Immature natural killer cell (primary cell): ENCODE data around the gene JAK1. TPM values are rescaled to one million over a fixed set of nuclear protein-coding genes. Genes with fewer than 3 reads are reported as not detected.
"Not testable (repeated sequence)": the region's sequence is repeated elsewhere in the genome, so short reads cannot be mapped to it uniquely, and the experiment has no call there.

Experiments
- DNase-seq, 3 donors: peaks; one replicate each; pipeline ENCODE4 v3.0.0; 2022; ENCODE audit warnings: mixed read lengths in 1 of 3
- H3K27ac Mint-ChIP-seq, 6 donors: one replicate each; pipeline ENCODE4 v1.8.0; 2020; ENCODE audit warnings: mixed read lengths in 6 of 6, mild to moderate bottlenecking in 5 of 6, inconsistent platforms in 4 of 6, moderate library complexity in 3 of 6
- H3K27me3 Mint-ChIP-seq, 3 donors: one replicate each; pipeline ENCODE4 v1.8.0; 2020 to 2021; ENCODE audit warnings: low read depth in 3 of 3, mild to moderate bottlenecking in 3 of 3, mixed read lengths in 3 of 3, moderate library complexity in 3 of 3, inconsistent platforms in 1 of 3
- H3K36me3 Mint-ChIP-seq, 3 donors: one replicate each; pipeline ENCODE4 v1.8.0; 2020; ENCODE audit warnings: mixed read lengths in 3 of 3, inconsistent platforms in 2 of 3, mild to moderate bottlenecking in 2 of 3
- H3K4me1 Mint-ChIP-seq, 2 donors: one replicate each; pipeline ENCODE4 v1.8.0; 2020; ENCODE audit warnings: inconsistent platforms in 2 of 2, mild to moderate bottlenecking in 2 of 2, mixed read lengths in 2 of 2, moderate library complexity in 1 of 2
- H3K4me3 Mint-ChIP-seq, 5 donors: one replicate each; pipeline ENCODE4 v1.8.0; 2020; ENCODE audit warnings: mild to moderate bottlenecking in 5 of 5, mixed read lengths in 5 of 5, inconsistent platforms in 3 of 5, moderate library complexity in 3 of 5
- H3K9me3 Mint-ChIP-seq, 6 donors: one replicate each; pipeline ENCODE4 v1.8.0; 2020; ENCODE audit warnings: mild to moderate bottlenecking in 6 of 6, mixed read lengths in 6 of 6, inconsistent platforms in 4 of 6, moderate library complexity in 3 of 6
- polyA plus RNA-seq, 3 donors: library from polyadenylated mRNA; unstranded; fragments of 300-500 nt; fragmentation: Illumina TruSeq; gene quantifications; one replicate each; pipeline ENCODE4 v1.2.3, GENCODE V29; 2021

The JAK1 gene
- polyA plus RNA-seq, 3 donors from 2014 or later: 265 to 734 (median 416) TPM

DNA sequence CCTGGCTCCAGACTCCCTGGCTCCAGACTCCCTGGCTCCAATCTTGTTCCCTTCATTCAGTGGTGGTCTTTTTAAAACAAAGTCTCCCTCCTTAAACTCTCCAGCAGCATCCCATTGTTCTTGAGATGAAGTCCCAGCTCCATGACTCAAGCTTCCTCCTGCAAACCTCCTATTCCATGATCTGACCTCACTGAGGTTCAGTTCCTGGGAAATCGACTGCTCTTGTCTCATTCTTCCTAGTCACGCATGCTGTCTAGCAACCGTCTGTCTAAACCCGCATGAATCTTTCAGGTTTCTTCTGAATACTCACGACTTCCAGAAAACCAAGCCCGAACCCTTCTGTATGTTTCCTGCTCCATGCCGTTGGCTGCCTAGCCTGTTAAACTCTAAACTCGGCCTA, 129.5 kb downstream of the JAK1 start:
- H3K4me3 Mint-ChIP-seq: no peak overlapping the region
- peaks cover 44 to 67% (median 49%) of the 10 kb centered on the region in 3 donors for H3K36me3 Mint-ChIP-seq
- H3K27ac Mint-ChIP-seq: peak overlapping the region; percentile 10 to 76 (median 48)

GRCh38 chr1:64834734-64835133, 131.6 kb downstream of the JAK1 start:
- H3K4me1 Mint-ChIP-seq: peaks cover under 1 to 1% of the 10 kb centered on the region in 2 donors
- H3K9me3 Mint-ChIP-seq: no peaks in the 10 kb centered on the region
- peaks cover 33 to 60% (median 39%) of the 10 kb centered on the region in 3 donors for H3K36me3 Mint-ChIP-seq
- peaks cover 0 to 34% (median 22%) of the 10 kb centered on the region in 3 donors for H3K27me3 Mint-ChIP-seq
- no peak for DNase-seq
- no peak overlapping the region for H3K27ac Mint-ChIP-seq
- H3K4me3 Mint-ChIP-seq: no peak overlapping the region

More for the DNA sequence above, 129.5 kb downstream of the JAK1 start:
- Mint-ChIP-seq H3K27me3 (peaks cover 0 to 31% (median 19%) of the 10 kb centered on the region in 3 donors), H3K4me1 (no peaks in the 10 kb centered on the region), H3K9me3 (no peaks in the 10 kb centered on the region)
- no peak for DNase-seq

- no peak for DNase-seq
- peaks cover 8 to 28% (median 13%) of the 10 kb centered on the region in 3 donors for H3K36me3 Mint-ChIP-seq
- peak overlapping the region; percentile 56 to 93 (median 82) for H3K27ac Mint-ChIP-seq
- H3K4me3 Mint-ChIP-seq: no peak overlapping the region
- H3K4me1 Mint-ChIP-seq: peaks cover 38 to 40% of the 10 kb centered on the region in 2 donors
- peaks cover 4 to 28% (median 21%) of the 10 kb centered on the region in 3 donors for H3K27me3 Mint-ChIP-seq
- no peaks in the 10 kb centered on the region for H3K9me3 Mint-ChIP-seq
These were observed 136.2 kb downstream of the JAK1 start for GRCh38 chr1:64830030-64830651.

DNA sequence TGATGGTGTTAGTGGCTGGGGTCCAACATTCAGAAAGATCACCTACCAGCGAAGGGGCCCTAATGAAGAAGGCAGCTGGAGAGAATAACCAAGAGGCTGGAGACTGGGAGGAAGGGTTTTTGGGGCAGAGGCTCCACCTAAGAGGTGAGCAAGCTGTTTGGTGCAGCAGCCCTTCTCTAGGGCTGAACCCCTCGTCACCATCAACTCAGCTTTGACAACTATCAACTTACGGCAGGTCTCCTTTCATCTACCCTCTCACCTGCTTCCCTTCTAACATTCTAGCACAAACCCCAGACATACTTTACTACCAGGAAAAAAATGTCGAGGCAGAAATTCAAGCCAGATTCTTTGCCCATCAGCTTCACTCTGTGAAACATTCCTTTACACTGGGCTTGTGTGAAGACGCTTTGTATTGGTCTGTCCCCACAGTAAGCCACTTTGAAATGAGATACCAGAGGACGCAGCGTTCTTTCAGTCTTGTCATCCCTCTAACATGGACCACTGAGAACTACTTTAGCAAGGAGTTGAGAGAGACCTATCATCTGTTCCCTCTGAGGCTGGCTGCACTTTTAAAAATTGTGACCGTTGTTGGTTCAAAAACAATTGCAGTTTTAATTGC, 136.8 kb downstream of the JAK1 start:
- peaks cover 38 to 41% of the 10 kb centered on the region in 2 donors for H3K4me1 Mint-ChIP-seq

GRCh38 chr1:64828829-64829228, 137.5 kb downstream of the JAK1 start:
- H3K27ac Mint-ChIP-seq: peak overlapping the region; percentile 78 to 93 (median 85)
- peaks cover 7 to 33% (median 21%) of the 10 kb centered on the region in 3 donors for H3K27me3 Mint-ChIP-seq
- peak overlapping the region; percentile 14 to 77 (median 71) for H3K4me3 Mint-ChIP-seq
- H3K4me1 Mint-ChIP-seq: peaks cover 44 to 48% of the 10 kb centered on the region in 2 donors
- no peaks in the 10 kb centered on the region for H3K9me3 Mint-ChIP-seq
- no peak for DNase-seq
- peaks cover 7 to 19% (median 8%) of the 10 kb centered on the region in 3 donors for H3K36me3 Mint-ChIP-seq

More for the DNA sequence above, 136.8 kb downstream of the JAK1 start:
- Mint-ChIP-seq H3K4me3 (no peak overlapping the region), H3K27ac (peak overlapping the region; percentile 78 to 93 (median 85)), H3K9me3 (no peaks in the 10 kb centered on the region), H3K36me3 (peaks cover 7 to 26% (median 13%) of the 10 kb centered on the region in 3 donors), H3K27me3 (peaks cover 4 to 28% (median 21%) of the 10 kb centered on the region in 3 donors)
- DNase-seq: no peak

GRCh38 chr1:64826991-64827390, 139.4 kb downstream of the JAK1 start:
- H3K27me3 Mint-ChIP-seq: peaks cover 8 to 39% (median 13%) of the 10 kb centered on the region in 3 donors
- peak overlapping the region; percentile 48 to 84 (median 58) for H3K4me3 Mint-ChIP-seq
- H3K36me3 Mint-ChIP-seq: peaks cover 0 to 4% (median 0%) of the 10 kb centered on the region in 3 donors
- H3K4me1 Mint-ChIP-seq: peaks cover 44 to 48% of the 10 kb centered on the region in 2 donors
- H3K27ac Mint-ChIP-seq: peak overlapping the region; percentile 67 to 93 (median 89)
- no peaks in the 10 kb centered on the region for H3K9me3 Mint-ChIP-seq
- peak in 2 of 3 donors; percentile 34 to 53 for DNase-seq

DNA sequence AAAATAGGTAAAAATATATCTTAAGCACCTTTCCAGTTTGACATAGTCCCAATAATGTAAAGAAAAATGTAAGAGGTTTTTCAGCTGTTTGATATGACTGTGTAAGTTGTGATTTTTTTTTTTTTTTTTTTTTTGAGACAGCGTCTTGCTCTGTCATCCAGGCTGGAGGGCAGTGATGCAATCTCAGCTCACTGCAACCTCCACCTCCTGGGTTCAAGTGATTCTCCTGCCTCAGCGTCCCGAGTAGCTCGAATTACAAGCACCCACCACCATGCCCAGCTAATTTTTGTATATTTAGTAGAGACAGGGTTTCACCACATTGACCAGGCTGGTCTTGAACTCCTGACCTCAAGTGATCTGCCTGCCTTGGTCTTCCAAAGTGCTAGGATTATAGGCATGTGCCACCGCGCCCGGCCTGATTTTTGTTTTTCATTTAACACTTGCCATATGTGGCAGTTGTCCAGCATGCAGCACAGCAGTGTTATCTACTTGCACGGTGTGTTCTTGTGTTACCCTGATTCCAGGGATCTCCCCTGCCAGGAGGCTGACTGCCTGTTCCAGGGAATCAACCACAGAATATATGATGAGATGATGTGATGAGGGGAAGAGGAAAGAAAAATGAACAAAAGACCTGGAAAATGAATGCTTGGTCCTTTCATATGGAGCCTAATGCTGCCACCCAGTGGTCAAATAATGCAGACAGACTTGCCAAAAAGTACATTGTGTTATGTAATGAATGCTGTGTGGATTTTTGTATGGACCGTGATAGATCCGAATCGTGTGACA, 142.5 kb downstream of the JAK1 start:
- Mint-ChIP-seq H3K9me3 (no peaks in the 10 kb centered on the region), H3K4me1 (peaks cover 34 to 39% of the 10 kb centered on the region in 2 donors), H3K27ac (peak overlapping the region in 4 of 6 donors; percentile 12 to 62 (median 48)), H3K4me3 (peak overlapping the region in 2 of 5 donors; percentile 38 to 53), H3K27me3 (peaks cover 8 to 33% (median 13%) of the 10 kb centered on the region in 3 donors), H3K36me3 (no peaks in the 10 kb centered on the region)
- peak; percentile 55 to 60 (median 57) for DNase-seq

DNA sequence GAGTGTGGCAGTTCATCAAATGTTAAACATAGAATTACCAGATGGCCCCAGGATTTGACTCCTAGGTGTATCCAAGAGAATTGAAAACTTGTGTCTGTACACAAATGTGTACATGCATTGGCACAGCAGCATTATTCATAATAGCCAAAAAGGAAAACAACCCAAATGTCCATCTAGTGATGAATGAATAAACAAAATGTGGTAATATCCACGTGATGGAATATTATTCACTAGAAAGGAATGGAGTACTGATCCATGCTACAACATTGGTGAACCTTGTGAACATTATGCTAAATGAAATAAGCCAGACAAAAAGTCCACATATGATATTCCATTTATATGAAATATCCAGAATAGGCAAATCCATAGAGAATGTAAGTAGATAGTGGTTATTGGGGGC, 143.7 kb downstream of the JAK1 start:
- Mint-ChIP-seq H3K27ac (no peak overlapping the region), H3K9me3 (no peaks in the 10 kb centered on the region)

DNA sequence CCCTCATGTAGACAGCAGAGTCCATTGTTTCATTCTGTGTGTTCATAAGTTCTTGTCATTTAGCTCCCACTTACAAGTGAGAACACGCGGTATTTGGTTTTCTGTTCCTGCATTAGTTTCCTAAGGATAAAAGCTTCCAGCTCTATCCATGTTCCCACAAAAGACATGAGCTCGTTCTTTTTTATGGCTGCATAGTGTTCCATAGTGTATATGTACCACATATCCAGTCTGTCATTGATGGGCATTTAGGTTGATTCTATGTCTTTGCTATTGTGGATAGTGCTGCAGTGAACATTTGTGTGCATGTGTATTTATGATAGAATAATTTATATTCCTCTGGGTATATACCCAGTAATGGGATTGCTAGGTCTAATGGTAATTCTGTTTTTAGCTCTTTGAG, 145.8 kb downstream of the JAK1 start:
- not testable (repeated sequence) for H3K27ac Mint-ChIP-seq, H3K9me3 Mint-ChIP-seq

More for the DNA sequence above, 143.7 kb downstream of the JAK1 start:
- Mint-ChIP-seq H3K4me1 (peaks cover 22 to 26% of the 10 kb centered on the region in 2 donors), H3K36me3 (no peaks in the 10 kb centered on the region), H3K4me3 (no peak overlapping the region), H3K27me3 (peaks cover 6 to 27% (median 10%) of the 10 kb centered on the region in 3 donors)
- no peak for DNase-seq

GRCh38 chr1:64817364-64817763, 149.0 kb downstream of the JAK1 start:
- H3K36me3 Mint-ChIP-seq, H3K4me3 Mint-ChIP-seq, H3K4me1 Mint-ChIP-seq, H3K9me3 Mint-ChIP-seq, DNase-seq, H3K27me3 Mint-ChIP-seq: not testable (repeated sequence)
- peak overlapping the region in 1 of 6 donors; percentile 33 for H3K27ac Mint-ChIP-seq

More for the DNA sequence above, 145.8 kb downstream of the JAK1 start:
- not testable (repeated sequence) for H3K4me3 Mint-ChIP-seq, DNase-seq, H3K4me1 Mint-ChIP-seq, H3K36me3 Mint-ChIP-seq
- peaks cover 5 to 16% (median 6%) of the 10 kb centered on the region in 3 donors for H3K27me3 Mint-ChIP-seq

DNA sequence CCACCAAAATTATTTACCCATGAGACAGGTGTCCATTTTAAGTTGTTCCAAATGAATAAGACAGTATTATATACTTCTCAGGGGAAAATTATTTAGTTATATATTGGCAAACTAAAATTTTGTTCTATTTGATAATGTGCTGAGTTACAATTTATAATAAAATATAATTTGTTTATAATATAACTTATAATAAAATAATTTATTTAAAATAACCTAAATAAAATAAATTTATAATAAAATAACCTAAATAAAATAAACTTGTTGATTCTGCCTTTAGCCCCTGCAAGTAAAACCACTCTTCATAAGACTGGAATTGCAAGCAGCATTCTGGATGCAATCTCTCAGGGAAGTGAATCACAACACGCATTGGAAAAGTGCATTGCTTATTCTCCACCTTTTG, 151.9 kb downstream of the JAK1 start:
- DNase-seq: no peak
- no peaks in the 10 kb centered on the region for H3K4me1 Mint-ChIP-seq
- H3K27me3 Mint-ChIP-seq: peaks cover 0 to 4% (median 0%) of the 10 kb centered on the region in 3 donors
- no peaks in the 10 kb centered on the region for H3K9me3 Mint-ChIP-seq
- H3K36me3 Mint-ChIP-seq: no peaks in the 10 kb centered on the region
- H3K4me3 Mint-ChIP-seq: no peak overlapping the region
- no peak overlapping the region for H3K27ac Mint-ChIP-seq

DNA sequence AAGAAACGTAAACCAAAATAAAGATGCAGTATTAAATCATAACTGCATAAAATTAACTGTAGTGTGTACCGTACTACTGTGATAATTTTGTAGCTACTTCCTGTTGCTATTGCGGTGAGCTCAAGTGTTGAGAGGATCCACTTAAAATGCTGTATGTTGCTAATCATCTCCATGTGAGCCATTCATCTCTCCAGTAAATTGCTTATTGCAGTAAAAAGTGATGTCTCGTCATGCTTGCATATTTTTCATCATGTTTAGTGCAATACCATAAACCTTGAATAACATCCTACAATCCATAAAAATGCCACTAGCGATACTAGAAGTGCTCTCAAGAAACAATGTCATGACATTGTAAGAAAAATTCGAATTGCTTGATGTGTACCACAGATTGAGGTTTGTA, 155.2 kb downstream of the JAK1 start:
- H3K9me3 Mint-ChIP-seq: no peaks in the 10 kb centered on the region
- no peak overlapping the region for H3K27ac Mint-ChIP-seq
- H3K4me3 Mint-ChIP-seq: no peak overlapping the region
- no peaks in the 10 kb centered on the region for H3K27me3 Mint-ChIP-seq
- H3K4me1 Mint-ChIP-seq: no peaks in the 10 kb centered on the region
- no peaks in the 10 kb centered on the region for H3K36me3 Mint-ChIP-seq
- DNase-seq: no peak

GRCh38 chr1:64810001-64810400, 156.3 kb downstream of the JAK1 start:
- no peaks in the 10 kb centered on the region for H3K36me3 Mint-ChIP-seq
- no peak overlapping the region for H3K4me3 Mint-ChIP-seq
- H3K27me3 Mint-ChIP-seq: no peaks in the 10 kb centered on the region
- DNase-seq: no peak
- H3K9me3 Mint-ChIP-seq: no peaks in the 10 kb centered on the region
- no peak overlapping the region for H3K27ac Mint-ChIP-seq
- no peaks in the 10 kb centered on the region for H3K4me1 Mint-ChIP-seq

DNA sequence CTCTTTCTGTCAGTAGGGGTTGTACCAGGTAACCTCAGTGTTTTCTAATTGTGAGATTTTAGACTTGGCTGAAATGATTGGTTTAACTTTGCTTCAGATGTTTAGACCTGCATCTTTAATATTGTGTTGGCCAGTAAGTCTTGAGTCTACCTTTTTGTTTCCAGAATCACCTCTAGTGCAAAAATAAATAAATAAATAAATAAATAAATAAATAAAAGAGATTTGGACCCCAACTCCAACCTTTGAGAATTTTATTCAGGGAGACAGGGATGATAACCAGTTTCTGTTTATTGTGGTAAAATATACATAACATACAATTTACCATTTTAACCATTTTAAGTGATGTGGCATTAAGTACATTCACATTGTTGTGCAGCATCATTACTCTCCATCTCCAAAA, 157.0 kb downstream of the JAK1 start:
- Mint-ChIP-seq H3K4me3 (no peak overlapping the region), H3K27me3 (no peaks in the 10 kb centered on the region), H3K9me3 (no peaks in the 10 kb centered on the region), H3K36me3 (no peaks in the 10 kb centered on the region), H3K4me1 (no peaks in the 10 kb centered on the region), H3K27ac (no peak overlapping the region)
- no peak for DNase-seq
